GM19455 (cell line): ENCODE measurements around the gene LSR.

Experiments used
- ATAC-seq: cut with Tn5 transposase; IDR thresholded peaks from one replicate; pipeline ENCODE4 v1.9.1; 2021; ENCODE audit not compliant: unreplicated experiment

Gene LSR

DNA sequence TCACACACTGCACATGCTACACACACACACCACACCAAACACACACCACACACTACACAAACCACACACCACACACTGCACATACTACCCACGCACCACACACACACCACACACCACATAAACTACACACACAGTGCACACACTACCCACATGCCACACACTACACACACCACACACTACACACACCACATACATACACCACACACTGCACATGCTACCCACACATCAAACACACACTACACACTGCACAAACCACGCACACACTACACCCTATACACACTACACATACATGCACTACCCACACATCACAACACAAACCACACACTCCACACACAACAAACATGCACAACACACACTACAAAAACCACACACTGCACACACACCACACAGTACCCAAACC, 49.1 kb downstream of the LSR start:
- no peak for ATAC-seq

DNA sequence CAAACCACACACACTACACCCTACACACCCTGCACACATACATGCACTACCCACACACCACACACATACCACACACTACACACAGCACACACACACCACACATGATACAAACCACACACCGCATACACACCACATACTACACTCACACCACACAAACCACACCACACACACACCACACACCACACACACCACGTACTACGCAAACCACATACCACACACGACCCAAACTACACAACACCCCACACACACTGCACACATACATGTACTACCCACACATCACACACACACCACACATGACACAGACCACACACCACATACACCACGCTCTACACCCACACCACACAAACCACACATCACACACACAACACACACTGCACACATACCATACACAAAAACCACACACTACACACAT, 49.8 kb downstream of the LSR start:
- no peak for ATAC-seq

DNA sequence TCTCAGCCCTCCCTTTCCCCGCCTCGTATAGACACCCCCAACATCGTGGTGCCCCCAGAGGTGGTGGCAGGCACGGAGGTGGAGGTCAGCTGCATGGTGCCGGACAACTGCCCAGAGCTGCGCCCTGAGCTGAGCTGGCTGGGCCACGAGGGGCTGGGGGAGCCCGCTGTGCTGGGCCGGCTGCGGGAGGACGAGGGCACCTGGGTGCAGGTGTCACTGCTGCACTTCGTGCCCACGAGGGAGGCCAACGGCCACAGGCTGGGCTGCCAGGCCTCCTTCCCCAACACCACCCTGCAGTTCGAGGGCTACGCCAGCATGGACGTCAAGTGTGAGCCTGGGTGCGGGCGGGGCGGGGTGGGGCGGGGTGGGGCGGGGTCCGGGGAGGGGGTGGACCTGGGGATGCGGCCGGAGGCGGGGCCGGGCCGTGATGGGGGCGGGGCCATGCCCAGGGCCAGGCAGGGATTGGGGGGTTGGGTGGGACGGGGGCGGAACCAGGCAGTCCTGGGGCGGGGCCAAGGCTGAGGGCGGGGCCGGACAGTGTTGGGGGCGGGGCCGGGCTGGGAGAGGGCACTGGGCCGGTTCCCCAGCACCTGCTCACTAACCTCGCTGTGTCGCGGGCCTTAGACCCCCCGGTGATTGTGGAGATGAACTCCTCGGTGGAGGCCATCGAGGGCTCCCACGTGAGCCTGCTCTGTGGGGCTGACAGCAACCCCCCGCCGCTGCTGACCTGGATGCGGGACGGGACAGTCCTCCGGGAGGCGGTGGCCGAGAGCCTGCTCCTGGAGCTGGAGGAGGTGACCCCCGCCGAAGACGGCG, 50.9 kb downstream of the LSR start:
- ATAC-seq: no peak

DNA sequence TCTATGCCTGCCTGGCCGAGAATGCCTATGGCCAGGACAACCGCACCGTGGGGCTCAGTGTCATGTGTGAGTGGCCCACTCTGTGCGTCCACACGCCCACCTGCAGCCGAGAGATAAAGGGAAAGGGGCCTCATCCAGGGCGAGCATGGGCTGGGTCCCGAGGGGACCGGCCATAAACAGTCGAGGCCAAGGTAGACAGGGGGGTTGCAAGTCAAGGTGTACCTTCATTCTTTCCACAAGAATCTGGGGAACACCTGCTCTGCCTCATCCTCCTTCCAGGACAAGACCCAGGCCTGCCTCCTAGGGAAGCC, 51.5 kb downstream of the LSR start:
- no peak for ATAC-seq

DNA sequence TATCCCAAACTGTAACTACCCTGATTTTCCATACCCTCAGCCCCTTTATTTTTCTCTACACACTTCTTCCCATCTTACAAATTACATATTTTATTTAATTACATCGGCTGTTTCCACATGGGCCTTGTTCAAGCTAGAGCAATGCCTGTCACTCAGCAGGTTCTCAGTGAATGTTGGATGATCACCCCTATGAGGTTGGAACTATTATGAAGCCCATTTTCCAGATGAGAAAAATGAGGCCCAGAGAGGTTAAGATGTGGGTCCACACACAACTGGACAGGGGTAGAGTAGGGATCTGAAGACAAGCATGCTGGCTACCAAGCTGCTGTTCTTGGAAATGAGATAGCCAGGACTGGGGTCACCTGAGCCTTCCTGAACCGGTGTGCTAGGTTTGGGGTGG, 53.2 kb downstream of the LSR start:
- ATAC-seq: no peak

DNA sequence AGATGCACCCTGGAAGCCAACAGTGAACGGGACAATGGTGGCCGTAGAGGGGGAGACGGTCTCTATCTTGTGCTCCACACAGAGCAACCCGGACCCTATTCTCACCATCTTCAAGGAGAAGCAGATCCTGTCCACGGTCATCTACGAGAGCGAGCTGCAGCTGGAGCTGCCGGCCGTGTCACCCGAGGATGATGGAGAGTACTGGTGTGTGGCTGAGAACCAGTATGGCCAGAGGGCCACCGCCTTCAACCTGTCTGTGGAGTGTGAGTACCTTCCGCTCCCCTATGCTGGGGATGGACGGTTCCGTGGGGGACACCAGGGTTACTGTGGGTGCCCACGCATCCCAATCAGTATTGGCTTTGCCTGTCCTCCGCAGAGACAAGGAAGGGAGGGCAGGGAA, 53.6 kb downstream of the LSR start:
- ATAC-seq: no peak

DNA sequence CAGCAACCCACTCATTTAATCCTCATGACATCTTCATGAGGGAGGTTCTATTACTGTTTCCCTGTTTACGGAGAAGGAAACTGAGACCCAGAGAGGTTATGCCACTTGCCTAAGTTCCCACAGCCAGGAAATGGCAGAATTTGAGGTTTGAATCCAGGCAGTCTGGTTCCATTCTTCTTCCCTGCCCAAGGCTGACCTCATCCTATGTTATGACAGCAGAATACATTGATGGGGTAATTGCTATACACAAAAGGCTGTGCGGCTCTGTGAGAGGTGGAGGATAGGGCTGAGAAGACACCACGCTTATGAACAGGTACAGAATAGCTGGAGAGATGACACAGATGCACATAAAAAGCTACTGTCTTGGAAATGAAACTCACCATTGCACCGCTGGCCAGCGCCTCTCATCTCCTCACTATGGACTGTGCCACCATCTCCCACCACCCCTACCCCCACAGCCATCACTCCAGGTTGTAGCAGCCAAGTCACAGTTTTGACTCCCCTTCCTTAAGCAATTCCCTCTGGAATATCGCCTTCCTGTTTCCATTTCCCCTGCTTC, 54.6 kb downstream of the LSR start:
- ATAC-seq: no peak

DNA sequence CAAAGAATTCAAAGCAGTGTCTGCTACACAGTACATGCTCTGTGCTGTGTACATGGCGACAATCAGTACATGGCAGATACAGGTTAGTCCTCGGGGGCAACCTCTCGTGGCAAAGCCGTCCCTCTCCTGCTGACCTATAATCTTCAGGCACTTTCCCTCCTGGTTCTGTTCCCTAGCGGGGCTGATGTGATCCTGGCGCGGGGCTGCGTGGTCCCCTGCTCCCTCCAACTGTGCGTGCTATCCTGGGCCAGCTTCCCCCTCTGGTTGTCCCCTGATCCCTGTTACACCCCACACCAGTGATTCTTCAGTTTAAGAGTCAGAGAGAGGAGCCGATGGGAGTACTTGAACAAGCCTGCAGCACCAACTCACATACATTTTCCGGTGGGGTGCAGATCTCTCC, 55.2 kb downstream of the LSR start:
- ATAC-seq: no peak

DNA sequence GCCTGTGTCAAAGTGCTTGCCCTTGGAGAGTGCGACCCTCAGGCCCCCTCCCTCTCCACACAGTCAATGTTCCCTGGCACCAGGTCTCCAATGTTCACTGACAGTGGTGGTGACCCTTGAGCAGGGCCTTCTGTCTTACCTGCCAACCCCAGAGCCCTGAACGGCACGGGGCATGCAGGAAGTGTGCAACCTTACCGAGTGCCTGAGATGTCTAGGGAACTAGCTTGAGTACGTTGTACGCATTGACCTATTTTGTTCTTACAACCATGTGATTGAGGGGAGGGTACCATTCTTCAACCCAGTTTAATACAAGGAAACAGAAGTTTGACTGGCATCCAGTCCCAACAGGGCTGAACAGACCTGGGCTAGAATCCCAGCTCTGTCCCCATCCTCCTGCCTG, 56.4 kb downstream of the LSR start:
- ATAC-seq: no peak

DNA sequence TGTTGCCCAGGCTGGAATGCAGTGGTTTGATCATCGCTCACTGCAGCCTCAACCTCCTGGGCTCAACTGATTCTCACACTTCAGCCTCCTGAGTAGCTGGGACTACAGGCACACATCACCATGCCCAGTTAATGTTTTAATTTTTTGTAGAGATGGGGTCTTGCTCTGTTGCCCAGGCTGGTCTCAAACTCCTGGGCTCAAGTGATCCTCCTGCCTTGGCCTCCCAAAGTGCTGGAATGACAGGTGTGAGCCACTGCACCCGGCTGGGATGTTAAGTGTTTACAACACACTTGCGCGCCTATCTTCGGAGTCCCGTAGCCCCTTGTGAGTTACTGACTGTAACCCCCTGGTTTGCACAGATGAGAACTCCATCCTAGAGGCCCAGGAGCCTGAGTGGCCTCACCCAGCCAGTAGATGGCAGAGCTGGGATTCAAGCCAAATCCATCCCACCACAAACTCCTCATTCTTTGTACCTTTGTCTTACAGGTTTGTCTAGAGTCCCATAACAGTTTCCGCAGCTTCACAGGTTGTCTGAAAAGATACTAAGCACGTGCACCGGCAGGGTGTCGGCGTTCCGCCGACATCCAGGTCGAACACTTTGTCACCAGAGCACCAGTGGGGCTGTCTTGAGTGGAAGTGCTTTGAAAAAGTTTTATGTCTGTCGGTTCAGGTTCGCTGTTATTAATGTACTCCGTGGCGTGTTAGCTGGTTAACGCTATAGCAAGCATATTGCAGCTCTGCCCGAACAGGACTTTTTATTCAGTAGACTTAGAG, 57.9 kb downstream of the LSR start:
- no peak for ATAC-seq

DNA sequence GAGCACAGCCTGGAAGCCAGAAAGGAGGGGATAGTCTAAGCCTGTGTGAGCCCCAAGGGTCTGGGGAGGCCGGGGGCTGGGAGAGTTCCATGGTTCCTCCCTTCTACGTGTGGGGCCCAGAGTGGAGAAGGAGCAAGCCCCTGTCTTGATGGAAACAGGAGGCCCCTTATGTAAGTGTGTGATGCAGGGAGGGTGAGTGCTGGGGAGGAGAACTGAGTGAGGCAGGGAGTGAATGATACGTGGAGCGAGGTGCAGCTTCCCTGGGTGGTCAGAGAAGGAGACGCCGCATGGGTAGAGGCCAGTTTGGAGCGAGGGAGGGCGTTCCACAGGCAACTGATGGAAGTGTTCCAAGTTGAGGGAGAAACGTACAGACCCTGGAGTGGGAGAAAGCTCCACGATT, 59.1 kb downstream of the LSR start:
- ATAC-seq: no peak

DNA sequence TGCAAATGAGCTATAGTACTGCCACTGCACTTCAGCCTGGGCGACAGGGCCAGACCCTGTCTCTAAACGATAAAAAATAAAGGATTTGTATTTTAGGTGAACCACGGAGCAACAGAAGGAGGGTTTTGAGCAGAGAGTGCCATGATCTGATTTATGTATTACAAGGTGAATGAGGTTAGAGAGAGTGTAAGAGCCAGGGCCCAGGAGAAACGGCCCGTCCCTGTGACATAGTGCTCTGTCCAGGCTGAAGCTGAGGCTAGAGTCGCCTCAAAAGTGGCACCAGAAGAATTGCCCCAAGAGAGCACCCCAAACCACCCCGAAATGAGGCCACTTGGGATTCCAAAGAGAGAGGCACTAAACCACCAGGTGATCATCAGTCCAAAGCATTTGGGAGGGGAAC, 60.1 kb downstream of the LSR start:
- no peak for ATAC-seq

DNA sequence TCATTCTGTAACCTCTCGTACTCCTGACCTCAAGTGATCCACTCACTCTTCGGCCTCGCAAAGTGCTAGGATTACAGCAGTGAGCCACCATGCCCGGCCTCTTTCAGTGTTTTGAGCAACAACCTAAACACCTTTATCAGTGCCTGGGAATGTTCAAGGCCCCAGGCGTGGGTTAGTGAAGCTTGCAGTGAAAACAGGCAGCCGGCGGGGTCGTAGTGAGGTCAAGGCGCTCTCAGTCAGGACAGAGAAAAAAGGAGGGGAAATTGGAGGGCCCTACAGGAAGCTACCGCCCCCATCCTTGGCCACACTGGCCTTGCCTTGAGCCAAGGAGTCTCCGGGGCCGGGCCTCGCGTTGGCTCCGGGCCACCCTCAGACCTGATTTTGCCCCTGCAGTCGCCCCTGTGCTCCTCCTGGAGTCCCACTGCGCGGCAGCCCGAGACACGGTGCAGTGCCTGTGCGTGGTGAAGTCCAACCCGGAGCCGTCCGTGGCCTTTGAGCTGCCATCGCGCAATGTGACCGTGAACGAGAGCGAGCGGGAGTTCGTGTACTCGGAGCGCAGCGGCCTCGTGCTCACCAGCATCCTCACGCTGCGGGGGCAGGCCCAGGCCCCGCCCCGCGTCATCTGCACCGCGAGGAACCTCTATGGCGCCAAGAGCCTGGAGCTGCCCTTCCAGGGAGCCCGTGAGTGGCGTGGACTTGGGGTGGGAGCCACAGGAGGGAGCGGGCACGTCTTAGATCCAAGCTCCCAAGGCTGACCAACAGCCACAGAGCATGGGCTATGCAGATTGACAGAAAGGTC, 60.9 kb downstream of the LSR start:
- ATAC-seq: no peak

DNA sequence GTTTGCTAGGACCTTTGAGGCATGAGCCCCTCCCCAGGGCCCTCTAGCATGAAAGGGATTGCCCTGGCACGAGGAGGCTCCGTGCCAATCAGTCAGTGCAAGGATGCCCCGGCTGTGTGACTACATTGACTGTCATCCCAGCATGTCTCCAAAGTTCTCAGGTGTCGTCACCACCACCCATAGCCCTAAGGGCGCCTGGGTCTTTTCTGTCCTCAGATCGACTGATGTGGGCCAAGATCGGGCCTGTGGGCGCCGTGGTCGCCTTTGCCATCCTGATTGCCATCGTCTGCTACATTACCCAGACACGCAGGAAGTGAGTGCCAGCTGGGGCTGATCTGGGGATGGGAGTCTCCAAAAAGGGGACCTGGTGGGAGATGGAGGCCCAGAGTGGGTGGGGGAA, 61.5 kb downstream of the LSR start:
- no peak for ATAC-seq

DNA sequence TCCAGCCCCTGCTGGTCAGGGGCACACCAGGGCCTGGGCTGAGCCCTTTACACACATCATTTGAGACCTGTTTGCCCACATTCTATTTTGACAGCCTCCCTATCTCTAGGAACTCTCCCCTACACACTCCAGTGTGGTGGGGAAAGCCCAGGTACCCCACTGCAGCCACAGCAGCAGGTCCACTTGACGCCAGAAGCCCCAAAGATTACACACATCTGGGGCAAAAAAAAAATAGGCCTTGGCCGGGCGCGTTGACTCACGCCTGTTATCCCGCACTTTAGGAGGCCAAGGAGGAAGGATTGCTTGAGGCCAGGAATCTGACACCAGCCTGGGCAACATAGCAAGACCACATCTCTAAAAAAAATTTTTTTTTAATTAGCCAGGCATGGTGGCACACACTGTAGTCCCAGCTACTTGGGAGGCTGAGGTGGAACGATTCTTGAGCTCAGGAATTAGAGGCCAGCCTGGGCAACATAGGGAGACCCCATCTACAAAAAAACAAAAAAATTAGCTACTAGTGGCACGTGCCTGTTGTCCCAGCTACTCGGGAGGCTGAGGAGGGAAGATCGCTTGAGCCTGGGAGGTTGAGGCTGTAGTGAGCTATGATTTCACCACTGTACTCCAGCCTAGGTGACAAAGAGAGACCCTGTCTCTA, 62.1 kb downstream of the LSR start:
- ATAC-seq: no peak

DNA sequence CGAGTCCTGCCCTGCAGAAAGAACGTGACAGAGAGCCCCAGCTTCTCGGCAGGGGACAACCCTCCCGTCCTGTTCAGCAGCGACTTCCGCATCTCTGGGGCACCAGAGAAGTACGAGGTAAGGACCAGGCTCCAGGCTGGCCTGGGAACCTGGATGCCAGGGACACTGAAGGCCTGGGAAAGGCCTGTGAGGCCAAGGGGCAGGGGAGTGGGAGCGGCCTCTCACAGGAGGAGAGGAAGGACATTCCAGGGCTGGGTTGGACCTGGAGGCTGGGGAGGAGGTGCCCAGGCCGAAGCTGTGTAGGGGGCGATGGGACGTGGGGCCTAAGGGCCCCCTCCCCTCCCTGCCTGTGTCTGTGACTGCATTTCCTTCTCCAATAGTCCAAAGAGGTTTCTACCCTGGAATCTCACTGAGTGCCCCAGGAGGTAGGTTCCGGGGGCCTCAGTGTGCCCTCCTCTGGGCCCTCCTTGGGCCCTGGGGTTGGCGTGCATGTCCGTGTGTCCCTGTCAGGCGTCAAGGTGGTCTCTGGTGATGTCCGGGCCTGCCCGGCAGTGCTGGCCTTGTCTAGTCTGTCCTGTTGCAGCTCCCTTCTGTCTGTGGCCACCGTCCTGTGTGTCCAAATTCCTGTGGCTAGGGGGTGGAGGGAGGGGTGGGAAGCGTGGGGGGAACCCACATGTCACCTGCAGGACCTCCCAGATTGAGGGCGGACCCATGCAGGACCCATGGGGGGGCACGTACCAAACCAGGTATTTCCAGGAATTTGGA, 63.3 kb downstream of the LSR start:
- ATAC-seq: no peak

DNA sequence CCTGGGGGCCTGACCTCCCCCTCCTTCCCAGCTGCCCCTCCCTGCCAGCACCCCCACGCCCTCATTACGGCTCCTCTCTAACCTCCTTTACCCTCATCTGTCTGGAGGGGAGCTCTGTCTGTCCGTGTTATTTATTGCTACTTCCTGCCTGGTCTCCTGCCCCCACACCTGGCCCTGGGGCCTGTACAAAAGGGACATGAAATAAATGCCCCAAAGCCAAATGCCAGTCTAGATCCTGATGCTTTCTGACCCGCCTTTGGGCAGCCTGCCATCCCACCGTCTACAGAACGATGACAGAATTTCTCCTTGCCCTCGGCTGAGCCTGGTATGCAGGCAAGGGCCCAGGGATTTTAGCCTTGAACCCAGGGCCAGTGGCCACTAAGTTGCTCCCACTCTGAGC, 64.8 kb downstream of the LSR start:
- ATAC-seq: no peak

DNA sequence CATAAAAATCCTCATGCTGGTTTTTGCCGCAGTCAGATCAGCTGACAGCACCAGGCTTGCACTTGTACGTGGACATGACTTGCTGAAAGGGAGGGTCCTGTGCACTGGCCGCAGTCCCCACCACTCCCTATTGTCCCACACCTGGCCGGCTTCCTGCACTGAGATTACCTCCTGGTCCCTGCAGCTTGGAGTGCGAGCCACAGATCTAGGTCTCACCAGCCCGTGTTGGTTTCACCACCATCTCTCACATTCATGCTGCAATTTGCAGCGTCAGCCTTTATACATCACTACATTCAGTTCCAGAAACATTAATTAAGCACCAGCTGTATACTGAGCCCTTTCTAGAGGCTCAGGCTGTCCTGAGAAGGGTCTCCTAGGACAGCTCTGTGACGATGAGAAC, 65.2 kb downstream of the LSR start:
- no peak for ATAC-seq

DNA sequence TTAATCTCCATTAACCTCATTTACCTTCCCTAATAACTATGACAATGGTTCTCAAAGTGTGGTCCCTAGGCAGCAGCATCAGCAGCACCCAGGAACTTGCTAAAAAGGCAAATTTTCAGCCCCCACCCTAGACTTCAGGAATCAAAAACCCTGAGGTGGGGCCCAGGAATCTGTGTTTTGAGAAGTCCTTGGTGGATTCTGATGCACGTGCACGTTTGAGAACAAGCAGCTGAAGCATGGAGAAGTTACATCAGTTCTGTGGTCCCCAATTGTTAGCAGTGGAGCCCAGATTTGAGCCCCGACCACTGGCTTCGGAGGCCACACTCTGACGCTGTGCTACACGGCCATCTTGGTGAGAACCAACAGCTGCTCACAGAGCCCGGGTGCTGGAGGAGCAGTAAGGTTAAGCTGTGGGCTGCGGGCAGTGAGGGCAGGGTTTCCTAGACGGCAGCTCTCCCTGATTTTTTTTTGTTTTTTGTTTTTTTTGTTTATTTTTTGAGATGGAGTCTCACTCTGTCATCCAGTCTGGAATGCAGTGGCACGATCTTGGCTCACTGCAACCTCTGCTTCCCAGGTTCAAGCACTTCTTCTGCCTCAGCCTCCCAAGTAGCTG, 66.2 kb downstream of the LSR start:
- no peak for ATAC-seq

DNA sequence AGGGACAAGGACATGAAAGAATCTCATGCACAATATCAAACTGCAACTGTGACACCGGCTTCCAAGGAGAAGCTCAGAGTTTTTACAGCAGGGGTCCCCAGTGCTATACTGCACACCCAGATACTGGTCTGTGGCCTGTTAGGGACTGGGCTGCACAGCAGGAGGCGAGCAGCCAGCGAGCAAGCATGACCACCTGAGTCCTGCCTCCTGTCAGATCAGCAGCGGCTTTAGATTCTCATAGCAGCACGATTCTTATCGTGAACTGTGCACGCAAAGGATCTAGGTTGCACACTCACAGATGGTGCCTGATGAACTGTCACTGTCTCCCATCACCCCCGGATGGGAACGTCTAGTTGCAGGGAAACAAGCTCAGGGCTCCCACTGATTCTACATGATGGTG, 67.1 kb downstream of the LSR start:
- no peak for ATAC-seq
